Left ventricle myocardium inferior (tissue), 1 donor: ENCODE data around the gene ZXDC. TPM values are rescaled to one million over a fixed set of nuclear protein-coding genes. Genes with fewer than 3 reads are reported as not detected.

ENCODE experiments used
- DNase-seq: peaks from one replicate; pipeline ENCODE4 v3.0.0-alpha.2; 2020
- H3K27ac ChIP-seq: fragments of 200-600 bp; replicated peaks from 2 replicates; pipeline ENCODE4 v1.8.0; 2021
- H3K27me3 ChIP-seq: fragments of 200-600 bp; 2 replicates; pipeline ENCODE4 v1.8.0; 2021; ENCODE audit warnings: low read depth
- H3K36me3 ChIP-seq: fragments of 200-600 bp; 2 replicates; pipeline ENCODE4 v1.8.0; 2021
- H3K4me1 ChIP-seq: fragments of 200-600 bp; 2 replicates; pipeline ENCODE4 v1.8.0; 2021
- H3K4me3 ChIP-seq: fragments of 200-600 bp; 2 replicates; pipeline ENCODE4 v1.8.0; 2021; ENCODE audit warnings: mild to moderate bottlenecking, moderate library complexity
- H3K9me3 ChIP-seq: fragments of 200-600 bp; replicated peaks from 2 replicates; pipeline ENCODE4 v1.8.0; 2021
- CTCF ChIP-seq: fragments of 200-600 bp; IDR thresholded peaks from 2 replicates; pipeline ENCODE4 v1.8.0; 2021; ENCODE audit warnings: antibody characterized with exemption, mild to moderate bottlenecking, borderline replicate concordance
- intact Hi-C: fragments of 100-400 bp; cut with micrococcal nuclease; formaldehyde crosslinking; loops from one replicate; pipeline ENCODE4 v1.11.0; 2022
- total RNA-seq: library from RNA; stranded (reverse); fragmentation: NEBNext Ultra II Directional; extraction: Animal tissue kit (Norgen Biotek cat#: 25700); gene quantifications from one replicate; pipeline ENCODE4 v1.2.1, GENCODE V29; 2021
- donor health status: DM: no; HTN: yes; CAD: no; lungs with severe emphysema.

Gene ZXDC
- total RNA-seq, 1 donor from 2014 or later = 15.6 TPM

- intact Hi-C loops = no loop called here
Measured at GRCh38 chr3:126408099-126408498, 67.6 kb downstream of the ZXDC start.

GRCh38 chr3:126407412-126408044 lies 68.2 kb downstream of the ZXDC start:
- intact Hi-C loops = no loop called here
- Histone ChIP-seq H3K36me3 (no peaks in the 10 kb centered on the region), H3K27me3 (peaks cover 72% of the 10 kb centered on the region), H3K27ac (no peak overlapping the region), H3K9me3 (peaks cover 3% of the 10 kb centered on the region), H3K4me1 (no peaks in the 10 kb centered on the region), H3K4me3 (no peak overlapping the region)
- no peak for TF ChIP-seq CTCF
- no peak for DNase-seq

More at GRCh38 chr3:126408099-126408498, 67.6 kb downstream of the ZXDC start:
- Histone ChIP-seq H3K4me3 (no peak overlapping the region), H3K27me3 (peaks cover 74% of the 10 kb centered on the region), H3K27ac (no peak overlapping the region), H3K36me3 (no peaks in the 10 kb centered on the region), H3K9me3 (peaks cover 3% of the 10 kb centered on the region), H3K4me1 (no peaks in the 10 kb centered on the region)
- no peak for DNase-seq
- no peak for TF ChIP-seq CTCF

- H3K9me3 ChIP-seq = peaks cover 3% of the 10 kb centered on the region
- H3K4me3 ChIP-seq = no peak overlapping the region
- no peaks in the 10 kb centered on the region for H3K36me3 ChIP-seq
- peaks cover 66% of the 10 kb centered on the region for H3K27me3 ChIP-seq
- no peak overlapping the region for H3K27ac ChIP-seq
- no peaks in the 10 kb centered on the region for H3K4me1 ChIP-seq
- no peak for DNase-seq
- no peak for TF ChIP-seq CTCF
- intact Hi-C loops = no loop called here
Measured at GRCh38 chr3:126406389-126407296, 69.0 kb downstream of the ZXDC start.

GRCh38 chr3:126402666-126403302 lies 72.9 kb downstream of the ZXDC start:
- H3K9me3 ChIP-seq = peaks cover 3% of the 10 kb centered on the region
- no peak overlapping the region for H3K4me3 ChIP-seq
- no peak for TF ChIP-seq CTCF
- no peak overlapping the region for H3K27ac ChIP-seq
- DNase-seq = no peak
- intact Hi-C loops = no loop called here
- H3K27me3 ChIP-seq = peaks cover 42% of the 10 kb centered on the region
- no peaks in the 10 kb centered on the region for H3K4me1 ChIP-seq
- no peaks in the 10 kb centered on the region for H3K36me3 ChIP-seq

- Histone ChIP-seq H3K36me3 (no peaks in the 10 kb centered on the region), H3K4me3 (no peak overlapping the region), H3K27ac (no peak overlapping the region), H3K9me3 (no peaks in the 10 kb centered on the region), H3K27me3 (peaks cover 36% of the 10 kb centered on the region), H3K4me1 (no peaks in the 10 kb centered on the region)
- intact Hi-C loops = no loop called here
- no peak for TF ChIP-seq CTCF
- no peak for DNase-seq
Measured at GRCh38 chr3:126402178-126402577, 73.5 kb downstream of the ZXDC start.
